IMR-90 (cell line): ENCODE measurements around the gene SUDS3. TPM values are rescaled to one million over a fixed set of nuclear protein-coding genes. Genes with fewer than 3 reads are reported as not detected.

Experiments used
- ATAC-seq: fragments of 200-7000 bp; cut with Tn5 transposase; 2 replicates; pipeline ENCODE4 v1.9.1; 2020; ENCODE audit warnings: low read depth, mild to moderate bottlenecking, moderate library complexity
- BruUV-seq: library from RNA; stranded (reverse); fragments of 400-500 nt; replicated peaks from 2 replicates; lab custom pipeline; 2021; lab: Mats Ljungman, UMichigan
- CTCF ChIA-PET: fragments of 300-600 bp; formaldehyde crosslinking; extraction: SDS; loops from one replicate; lab custom pipeline; 2021; ENCODE audit warnings: antibody characterized with exemption; lab: Yijun Ruan, JAX
- POLR2A ChIA-PET: fragments of 300-600 bp; sonication (Branson Sonifier 250); formaldehyde crosslinking; loops from one replicate; lab custom pipeline; 2022; ENCODE audit warnings: antibody characterized with exemption; ENCODE audit not compliant: unreplicated experiment; lab: Charles Lee
- DNase-seq: peaks from one replicate; pipeline ENCODE4 v3.0.0; 2013
- H2AFZ ChIP-seq: replicated peaks from 2 replicates; pipeline ENCODE3; 2013; ENCODE audit warnings: low read length, mild to moderate bottlenecking; ENCODE audit not compliant: poor library complexity
- H2AK5ac ChIP-seq: 2 replicates; pipeline ENCODE4 v1.6.1; 2013; ENCODE audit warnings: low read depth, low read length, inconsistent platforms
- H2AK9ac ChIP-seq: replicated peaks from 2 replicates; pipeline ENCODE3; 2013; ENCODE audit warnings: mild to moderate bottlenecking, low read depth, low read length, moderate library complexity; ENCODE audit not compliant: poor library complexity
- H2BK120ac ChIP-seq: 2 replicates; pipeline ENCODE4 v1.6.1; 2013; ENCODE audit warnings: low read depth, low read length, inconsistent platforms
- H2BK15ac ChIP-seq: 3 replicates; pipeline ENCODE4 v1.6.1; 2013; ENCODE audit warnings: low read depth, low read length, inconsistent platforms
- H2BK20ac ChIP-seq: 2 replicates; pipeline ENCODE4 v1.6.1; 2013; ENCODE audit warnings: low read depth, mild to moderate bottlenecking, inconsistent platforms, low read length, moderate library complexity
- H2BK5ac ChIP-seq: 2 replicates; pipeline ENCODE4 v1.6.1; 2013; ENCODE audit warnings: mild to moderate bottlenecking, low read depth, low read length, inconsistent platforms; ENCODE audit not compliant: poor library complexity, severe bottlenecking
- H3K14ac ChIP-seq: replicated peaks from 2 replicates; pipeline ENCODE4 v1.6.1; 2013; ENCODE audit warnings: low read depth, low read length, inconsistent platforms
- H3K18ac ChIP-seq: 2 replicates; pipeline ENCODE4 v1.6.1; 2013; ENCODE audit warnings: low read depth, low read length, control low read depth
- H3K23ac ChIP-seq: 2 replicates; pipeline ENCODE4 v1.6.1; 2013; ENCODE audit warnings: low read depth, low read length, inconsistent platforms
- H3K27ac ChIP-seq: 2 replicates; pipeline ENCODE4 v1.5.1; 2013; ENCODE audit warnings: mild to moderate bottlenecking, control low read depth, low read length; ENCODE audit not compliant: insufficient read depth
- H3K27me3 ChIP-seq: 2 replicates; pipeline ENCODE4 v1.6.1; 2013; ENCODE audit warnings: low read length; ENCODE audit not compliant: control insufficient read depth, insufficient read depth
- H3K36me3 ChIP-seq: 2 replicates; pipeline ENCODE4 v1.6.1; 2013; ENCODE audit warnings: low read length, mixed read lengths; ENCODE audit not compliant: control insufficient read depth, insufficient read depth
- H3K4ac ChIP-seq: 2 replicates; pipeline ENCODE4 v1.6.1; 2013; ENCODE audit warnings: low read depth, low read length, inconsistent platforms
- H3K4me1 ChIP-seq: 2 replicates; pipeline ENCODE4 v1.6.1; 2013; ENCODE audit warnings: low read length, mixed read lengths; ENCODE audit not compliant: control insufficient read depth, insufficient read depth
- H3K4me2 ChIP-seq: 2 replicates; pipeline ENCODE4 v1.6.1; 2013; ENCODE audit warnings: low read depth, mild to moderate bottlenecking, control low read depth, low read length, moderate library complexity
- H3K4me3 ChIP-seq: 2 replicates; pipeline ENCODE4 v1.5.1; 2013; ENCODE audit warnings: low read depth, mild to moderate bottlenecking, control low read depth, low read length, moderate library complexity; ENCODE audit not compliant: insufficient read depth
- H3K56ac ChIP-seq: 2 replicates; pipeline ENCODE4 v1.6.1; 2013; ENCODE audit warnings: low read length, inconsistent platforms; ENCODE audit not compliant: insufficient read depth; ENCODE audit errors: extremely low read depth
- H3K79me1 ChIP-seq, 2 experiments: 2 replicates each; pipeline ENCODE4 v1.6.1; 2013; ENCODE audit warnings: low read length in 2 of 2, inconsistent platforms in 1 of 2, low read depth in 1 of 2
- H3K9ac ChIP-seq: 2 replicates; pipeline ENCODE4 v1.6.1; 2013; ENCODE audit warnings: low read depth, low read length, control low read depth
- H3K9me1 ChIP-seq: 2 replicates; pipeline ENCODE4 v1.6.1; 2013; ENCODE audit warnings: low read length, inconsistent platforms; ENCODE audit not compliant: insufficient read depth
- H3K9me3 ChIP-seq: 2 replicates; pipeline ENCODE4 v1.6.1; 2013; ENCODE audit warnings: low read length; ENCODE audit not compliant: control insufficient read depth, insufficient read depth
- H4K20me1 ChIP-seq: 2 replicates; pipeline ENCODE4 v1.6.1; 2013; ENCODE audit warnings: low read length, inconsistent platforms; ENCODE audit not compliant: insufficient read depth
- H4K5ac ChIP-seq: 2 replicates; pipeline ENCODE4 v1.6.1; 2013; ENCODE audit warnings: mild to moderate bottlenecking, low read depth, low read length, control low read depth
- H4K8ac ChIP-seq, 2 experiments: 2 replicates each; pipeline ENCODE4 v1.6.1; 2013; ENCODE audit warnings: low read depth in 2 of 2, low read length in 2 of 2, control low read depth in 1 of 2, inconsistent platforms in 1 of 2
- H4K91ac ChIP-seq: 2 replicates; pipeline ENCODE4 v1.6.1; 2013; ENCODE audit warnings: low read depth, low read length, inconsistent platforms; ENCODE audit not compliant: insufficient read depth
- CEBPB ChIP-seq: IDR thresholded peaks from 2 replicates; pipeline ENCODE4 v1.6.1; 2012; ENCODE audit warnings: low read depth, low read length, improper control_type of control experiment
- FOS ChIP-seq: fragments of 150-350 bp; IDR thresholded peaks from 2 replicates; pipeline ENCODE4 v1.6.1; 2016; ENCODE audit warnings: low read depth, low read length
- WGBS, 2 experiments: methylation state at CpG; one replicate each; pipeline versions ENCODE4 v1.1.5 to v1.1.7; 2013; ENCODE audit warnings: missing lambda C conversion rate in 2 of 2; ENCODE audit not compliant: insufficient read length in 1 of 2; ENCODE audit errors: extremely low coverage in 2 of 2; 5-methylcytosine and 5-hydroxymethylcytosine counted together
- dilution Hi-C: fragments of 300-500 bp; cut with HindIII; formaldehyde crosslinking; loops from one replicate; pipeline ENCODE4 v1.14.3; 2018; ENCODE audit warnings: low sequenced_read_pairs; ENCODE audit not compliant: unreplicated experiment
- in situ Hi-C: fragments of 300-500 bp; cut with MboI; formaldehyde crosslinking; loops from 3 replicates; pipeline ENCODE4 v1.14.3; 2019; ENCODE audit warnings: low sequenced_read_pairs, inconsistent platforms, mixed read lengths
- intact Hi-C: fragments of 100-400 bp; cut with micrococcal nuclease; formaldehyde crosslinking; loops from 2 replicates; pipeline ENCODE4 v1.10.0; 2022
- polyA plus RNA-seq, 3 experiments: library from polyadenylated mRNA; depleted of rRNA; stranded (reverse); fragments of >200 nt; gene quantifications; 2 replicates each; pipeline ENCODE4 v1.2.3, GENCODE V29; 2012; ENCODE audit warnings: low replicate concordance in 1 of 3
- total RNA-seq: library from RNA; depleted of rRNA; stranded (reverse); fragments of >200 nt; gene quantifications from 2 replicates; pipeline ENCODE4 v1.2.3, GENCODE V29; 2012

SUDS3 gene
- total and polyA plus RNA-seq, 2 of the 4 experiments (the other 2 are of a cell fraction), result 13.4 to 13.8 TPM

DNA sequence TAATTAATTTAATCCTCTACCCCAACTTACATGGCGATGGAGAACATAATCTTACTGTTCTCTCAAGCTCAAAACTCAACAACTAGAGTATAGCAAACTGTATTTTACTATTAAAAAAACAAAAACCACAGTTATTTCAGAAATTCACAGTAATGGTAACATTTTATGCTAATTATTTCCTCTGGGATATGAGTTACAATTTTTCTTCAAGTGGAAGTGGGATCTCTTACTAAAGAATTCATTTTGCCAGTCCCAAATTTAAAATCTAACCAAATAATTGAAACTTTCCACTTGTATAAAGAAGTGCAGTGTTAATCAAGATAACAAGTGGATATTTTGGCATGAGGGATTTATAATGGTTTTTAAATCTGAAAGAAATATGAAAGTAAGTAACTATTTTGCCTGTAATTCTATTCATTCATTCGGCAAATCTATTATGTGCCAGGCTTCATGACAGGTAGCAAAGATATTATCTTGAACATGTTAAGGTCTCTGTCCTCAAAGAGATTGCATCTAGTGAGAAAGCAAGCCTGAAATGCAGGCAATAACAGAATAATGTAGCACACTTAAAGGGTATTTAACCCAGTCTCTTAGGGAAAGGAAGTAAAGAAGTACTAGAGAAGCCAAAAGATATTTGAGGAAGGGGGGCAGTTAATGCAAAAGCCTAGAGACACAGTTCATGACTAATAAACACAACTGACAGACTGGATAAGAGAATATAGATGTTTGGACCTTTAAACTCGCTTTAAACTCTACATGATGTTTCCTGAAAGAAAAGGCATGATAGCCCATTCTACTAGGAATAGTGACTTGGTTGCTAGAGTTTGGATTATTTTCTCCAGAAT is 47.6 kb upstream of the SUDS3 start:
- peak overlapping the region in 1 of 2 experiments; percentile 63; a peak in 2 of 4 replicates for H4K8ac ChIP-seq
- no peaks in the 10 kb centered on the region for H3K27me3 ChIP-seq
- peak overlapping the region; percentile 57; the same call in 1 of the 3 replicates for H2BK15ac ChIP-seq
- ChIA-PET POLR2A (no interaction called here), CTCF (interaction anchor here (1.1 kb wide), 1 partner anchor 11 kb away, joined by 3 read pairs; no protein-coding TSS in a partner anchor)
- WGBS, 2 experiments, result no CpG with 5 or more reads among the region's 3 CpGs
- TF ChIP-seq CEBPB (no peak), FOS (no peak)
- no peak overlapping the region for H3K56ac ChIP-seq
- no peaks in the 10 kb centered on the region; the same call in 1 of the 2 replicates for H3K9me1 ChIP-seq
- H3K18ac ChIP-seq, result peak overlapping the region; percentile 94; the same call in 1 of the 2 replicates
- H2BK20ac ChIP-seq, result peak overlapping the region; percentile 75
- in situ Hi-C loops (no loop called here), dilution Hi-C loops (no loop called here), intact Hi-C loops (loop anchor here (2.0 kb wide), 1 partner anchor 14 kb away; no protein-coding TSS in a partner anchor)
- ATAC-seq (no peak), DNase-seq (no peak)
- BruUV-seq, result no TSS peak
- H2AK5ac ChIP-seq, result peak overlapping the region; percentile 46; the same call in 1 of the 2 replicates
- H2AFZ ChIP-seq, result no peak overlapping the region
- no peaks in the 10 kb centered on the region for H3K9me3 ChIP-seq
- no peaks in the 10 kb centered on the region for H4K20me1 ChIP-seq
- peak overlapping the region; percentile 73 for H3K14ac ChIP-seq
- peak overlapping the region; percentile 73 for H2BK120ac ChIP-seq
- no peak overlapping the region for H3K4me3 ChIP-seq
- H3K9ac ChIP-seq, result peak overlapping the region; percentile 50; the same call in 1 of the 2 replicates
- peaks cover 6 to 39% of the 10 kb centered on the region in 2 experiments; a peak in 3 of 4 replicates for H3K79me1 ChIP-seq
- peak overlapping the region; percentile 33; the same call in 1 of the 2 replicates for H3K23ac ChIP-seq
- peak overlapping the region; percentile 76; the same call in 1 of the 2 replicates for H3K4ac ChIP-seq
- H4K91ac ChIP-seq, result peak overlapping the region; percentile 70; the same call in 1 of the 2 replicates
- peaks cover 10% of the 10 kb centered on the region for H3K4me1 ChIP-seq
- H2BK5ac ChIP-seq, result peak overlapping the region; percentile 92
- H3K36me3 ChIP-seq, result no peaks in the 10 kb centered on the region
- peak overlapping the region; percentile 74; the same call in 1 of the 2 replicates for H4K5ac ChIP-seq
- H3K4me2 ChIP-seq, result peak overlapping the region; percentile 70
- H3K27ac ChIP-seq, result peak overlapping the region; percentile 53; the same call in 1 of the 2 replicates
- H2AK9ac ChIP-seq, result no peak overlapping the region
